HG03378 (cell line): ENCODE results near the gene CCDC188.

Experiments
- ATAC-seq: cut with Tn5 transposase; IDR thresholded peaks from one replicate; pipeline ENCODE4 v1.9.1; 2021; ENCODE audit warnings: mild to moderate bottlenecking, moderate library complexity; ENCODE audit not compliant: unreplicated experiment

The CCDC188 gene

DNA sequence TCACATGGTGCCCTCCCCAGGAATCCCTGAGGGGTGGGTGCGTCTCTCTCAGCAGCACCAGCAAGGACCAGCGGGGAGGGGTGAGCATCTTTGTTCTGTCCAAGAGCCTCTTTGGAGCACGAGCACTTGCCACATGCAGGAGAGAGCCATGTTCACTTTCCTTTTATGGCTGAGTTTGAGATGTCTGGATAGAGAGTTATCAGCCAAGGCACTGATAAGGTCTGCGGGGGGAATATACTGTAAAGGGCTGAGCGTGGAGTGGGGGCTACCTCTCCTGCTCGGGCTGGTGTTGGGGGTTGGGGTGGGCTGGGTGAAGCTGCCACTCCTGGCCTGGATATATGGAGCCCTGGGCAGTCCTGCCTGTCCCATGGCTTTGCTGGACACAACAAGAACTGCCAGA, 34.9 kb upstream of the CCDC188 start:
- ATAC-seq, result no peak

DNA sequence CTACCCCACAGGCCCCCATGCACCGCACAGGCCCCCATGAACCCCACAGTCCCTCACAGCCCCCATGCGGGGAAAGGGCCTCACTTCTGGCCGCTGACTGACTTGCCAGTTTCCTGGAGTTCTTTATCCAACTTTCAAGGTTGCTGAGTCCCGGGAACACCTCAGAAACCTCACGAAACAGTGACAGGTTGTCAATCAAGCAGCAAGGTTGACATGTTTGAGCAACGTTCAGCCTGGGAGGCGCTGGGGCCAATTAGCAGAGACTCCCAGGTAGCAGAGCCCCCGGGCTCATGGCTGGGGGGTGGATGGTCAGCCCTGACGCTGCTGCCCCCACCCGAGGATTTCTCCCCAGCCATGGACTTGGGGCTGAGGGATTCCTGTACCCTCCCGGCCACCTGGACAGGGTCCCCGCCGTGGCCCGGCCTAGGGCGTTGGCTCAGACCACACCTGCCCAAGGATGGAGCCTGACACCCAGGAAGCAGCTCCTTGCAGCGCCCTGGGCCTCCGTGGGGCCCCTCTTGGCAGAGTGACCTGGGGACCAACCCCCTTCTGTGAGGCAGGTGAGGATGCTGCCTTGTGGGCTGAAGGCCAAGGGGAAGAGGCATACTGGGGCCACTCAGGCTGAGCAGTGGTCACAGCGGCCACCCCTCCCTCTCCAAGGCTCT, 33.8 kb upstream of the CCDC188 start:
- no peak for ATAC-seq

DNA sequence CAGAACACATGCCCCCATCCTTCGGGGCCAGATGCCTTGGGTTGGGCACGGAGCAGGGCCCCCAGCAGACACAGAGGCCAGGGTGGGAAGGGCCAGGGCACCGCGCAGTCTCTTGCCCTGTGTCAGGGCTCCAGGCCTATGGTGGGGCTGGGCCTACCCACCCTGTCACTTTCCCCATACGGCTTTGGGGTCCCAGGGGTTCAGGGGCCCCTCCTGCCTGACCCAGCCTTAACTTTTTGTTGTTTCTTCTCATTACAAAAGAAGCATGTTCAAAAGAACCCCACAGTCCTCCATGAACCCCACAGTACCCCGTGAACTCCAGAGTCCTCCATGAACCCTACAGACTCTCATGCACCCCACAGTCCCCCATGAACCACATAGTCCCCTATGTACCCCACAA, 33.0 kb upstream of the CCDC188 start:
- ATAC-seq, result no peak

DNA sequence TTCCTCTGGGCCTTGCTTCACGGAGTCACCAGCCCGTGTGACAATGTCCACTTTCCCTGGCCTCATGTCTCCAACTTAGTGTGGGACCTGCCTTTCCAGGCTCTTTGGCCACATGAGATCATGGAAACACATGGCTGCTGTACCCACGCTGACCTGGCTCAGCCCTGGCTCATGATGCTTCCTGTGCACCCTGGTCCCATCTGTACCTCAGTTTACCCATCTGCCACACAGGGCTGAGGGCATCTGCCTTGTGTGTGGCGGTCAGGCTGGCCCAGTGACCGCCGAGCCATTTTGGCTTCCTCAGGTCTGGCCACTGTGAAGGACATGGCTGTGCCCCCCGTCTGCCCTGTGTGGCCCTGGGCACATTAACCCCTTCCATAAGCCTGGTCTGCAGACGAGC, 32.2 kb upstream of the CCDC188 start:
- no peak for ATAC-seq

- ATAC-seq, result no peak
Observed at GRCh38 chr22:20182365-20182764, 31.5 kb upstream of the CCDC188 start.

- ATAC-seq, result no peak
Observed at GRCh38 chr22:20181884-20182236, 31.0 kb upstream of the CCDC188 start.

DNA sequence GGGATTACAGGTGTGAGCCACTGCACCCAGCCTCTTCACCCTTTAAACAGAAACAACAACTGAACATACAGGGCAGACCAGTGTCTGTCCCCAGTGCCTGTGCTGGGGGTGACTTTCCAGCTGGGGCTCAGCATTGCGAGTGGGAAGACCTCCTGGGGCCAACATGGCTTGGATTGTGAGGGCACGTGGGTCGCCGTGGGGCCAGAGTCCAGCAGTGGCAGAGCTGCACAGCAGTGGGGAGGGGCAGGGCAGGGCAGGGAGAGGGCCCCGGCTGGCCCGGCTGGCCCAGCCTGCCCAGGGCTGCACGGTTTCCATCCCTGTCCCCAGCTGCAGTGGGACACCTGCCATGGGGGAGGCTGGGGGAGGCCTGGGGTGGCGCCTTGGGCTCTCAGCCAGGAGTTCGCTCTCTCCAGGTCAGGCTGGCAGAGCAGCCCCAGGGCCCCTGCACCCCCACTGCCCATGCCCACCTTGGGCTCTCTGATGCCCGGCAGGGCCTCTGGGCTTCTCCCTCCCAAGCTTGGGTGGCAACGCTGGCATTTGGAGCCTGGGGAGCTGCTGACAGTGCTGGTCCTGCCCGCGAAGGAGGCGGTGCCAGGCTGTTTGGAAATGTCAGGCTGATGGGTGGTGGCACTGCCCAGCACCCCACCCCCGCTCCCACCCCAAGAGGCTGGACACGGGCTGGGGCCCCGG, 30.5 kb upstream of the CCDC188 start:
- no peak for ATAC-seq

DNA sequence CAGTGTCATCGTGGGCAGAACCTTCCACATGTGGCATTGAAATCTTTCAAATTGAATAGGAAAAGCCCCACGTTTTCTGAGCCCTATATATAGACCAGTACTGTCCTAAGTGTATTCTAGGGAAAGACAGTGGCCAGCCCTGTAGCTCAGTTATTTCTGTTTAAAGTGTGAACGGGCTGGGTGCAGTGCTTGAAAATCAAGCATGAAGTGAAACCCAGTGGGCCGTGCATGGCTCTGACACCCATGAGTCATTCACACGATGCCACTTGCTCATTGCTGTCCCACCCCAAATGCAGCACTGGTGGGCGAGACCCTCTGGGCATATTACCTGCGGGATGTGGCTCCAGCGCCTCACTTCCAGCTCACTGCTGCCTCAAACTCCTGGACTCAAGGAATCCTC, 29.8 kb upstream of the CCDC188 start:
- ATAC-seq, result no peak

DNA sequence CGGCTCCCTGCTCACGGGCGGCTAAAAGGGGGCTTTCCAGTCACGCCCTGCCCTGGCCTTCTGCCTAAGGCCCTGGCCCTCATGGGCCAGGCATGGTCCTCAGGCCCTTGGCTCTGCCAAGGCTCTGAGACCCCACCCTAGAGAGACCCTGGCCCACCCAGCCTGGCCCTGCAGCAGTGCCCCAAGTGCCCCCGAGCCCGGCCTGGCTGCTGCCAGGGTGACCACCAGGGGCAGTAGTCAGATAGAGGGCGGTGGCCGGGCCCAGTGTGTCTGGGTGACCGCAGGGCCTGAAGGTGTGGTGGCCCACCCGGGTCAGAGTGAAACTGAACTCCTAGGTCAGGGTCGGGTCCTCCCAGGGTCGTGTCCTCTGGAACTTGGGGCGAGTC, 29.4 kb upstream of the CCDC188 start:
- no peak for ATAC-seq

GRCh38 chr22:20179455-20180244, 28.8 kb upstream of the CCDC188 start:
- no peak for ATAC-seq

- no peak for ATAC-seq
Observed at GRCh38 chr22:20178915-20179227, 28.0 kb upstream of the CCDC188 start.

GRCh38 chr22:20178075-20178914, 27.4 kb upstream of the CCDC188 start:
- ATAC-seq, result no peak

DNA sequence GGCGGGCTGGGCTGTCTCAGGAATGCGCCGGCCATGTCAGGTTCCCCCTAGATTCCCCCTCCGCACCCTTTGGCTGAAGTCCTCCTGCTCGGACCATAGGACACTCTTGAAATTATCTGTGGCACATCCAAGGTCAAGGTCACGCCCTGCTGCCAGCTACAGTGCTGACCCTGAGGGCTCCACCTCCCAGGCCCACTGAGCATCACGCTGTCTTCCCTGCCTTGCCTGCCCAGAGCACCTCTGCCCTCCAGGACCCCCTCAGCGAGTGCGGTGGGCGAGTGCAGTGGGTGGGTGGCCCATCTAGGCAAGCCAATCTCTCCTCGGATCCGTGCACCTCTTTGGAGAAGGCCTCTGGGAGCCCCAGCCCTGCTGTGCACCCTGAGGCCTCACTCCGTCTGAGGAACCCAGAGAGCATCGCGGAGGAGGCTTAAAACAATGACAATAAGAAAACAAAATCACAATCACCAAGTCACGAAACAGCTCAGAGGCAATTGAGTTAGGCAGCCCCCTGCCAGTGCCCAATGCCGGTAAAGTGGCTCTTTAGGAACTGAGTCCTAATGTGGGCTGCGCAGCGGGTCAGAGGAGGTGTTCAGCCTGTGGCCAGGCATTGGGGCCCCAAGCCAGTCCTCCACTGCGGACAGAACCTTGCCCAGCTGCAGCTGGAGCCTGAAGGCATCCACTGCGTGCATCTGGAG, 26.5 kb upstream of the CCDC188 start:
- no peak for ATAC-seq

- ATAC-seq, result no peak
Observed at GRCh38 chr22:20176421-20177085, 25.7 kb upstream of the CCDC188 start.

DNA sequence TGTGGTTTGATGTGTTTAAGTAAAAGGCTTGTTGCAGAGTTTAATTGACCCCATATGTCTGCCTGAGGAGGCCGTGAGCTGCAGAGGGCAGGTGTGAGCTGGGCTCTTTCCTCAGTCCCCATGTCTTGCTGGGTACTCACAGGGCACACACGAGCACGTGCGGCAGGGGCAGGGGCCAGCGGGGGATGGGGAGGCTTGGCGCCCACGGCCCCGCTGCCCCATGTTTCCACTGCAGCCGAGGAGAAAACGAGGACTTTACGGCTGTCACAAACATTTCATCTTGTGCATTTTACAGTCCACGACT, 24.7 kb upstream of the CCDC188 start:
- ATAC-seq, result no peak

- no peak for ATAC-seq
Observed at GRCh38 chr22:20174785-20175596, 24.1 kb upstream of the CCDC188 start.

- no peak for ATAC-seq
Observed at GRCh38 chr22:20173772-20174171, 22.9 kb upstream of the CCDC188 start.

DNA sequence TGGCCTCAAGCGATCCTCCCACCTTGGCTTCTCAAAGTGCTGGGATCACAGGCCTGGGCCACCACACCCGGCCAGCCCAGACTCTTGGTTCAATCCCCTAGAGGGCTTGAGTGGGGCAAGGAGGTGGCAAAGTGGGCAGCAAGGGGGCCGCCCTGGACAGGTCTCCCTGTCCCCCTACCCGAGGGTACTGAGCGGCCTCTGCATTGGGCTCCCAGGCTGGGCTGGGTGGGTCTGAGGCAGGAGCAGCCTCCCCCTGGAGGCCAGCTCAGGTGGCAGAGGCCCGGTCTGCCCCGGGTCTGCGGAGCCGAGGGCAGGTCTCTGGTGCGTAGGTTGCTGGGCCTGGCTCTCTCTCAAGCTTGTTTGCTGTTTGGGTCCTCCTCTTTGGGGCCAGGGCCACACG, 22.4 kb upstream of the CCDC188 start:
- no peak for ATAC-seq

- no peak for ATAC-seq
Observed at GRCh38 chr22:20172141-20172613, 21.3 kb upstream of the CCDC188 start.
